ENCODE data around the gene PSENEN.

Gene PSENEN

GRCh38 chr19:35727053-35727955 lies 18.1 kb upstream of the PSENEN start:
- ATAC-seq: no peak
- no peak for TF ChIP-seq BACH2 (CRISPR knock-in tag; IDR thresholded peaks at IDR 0.05; ENCODE audit: borderline replicate concordance)
- no peak for TF ChIP-seq OSR1 (CRISPR knock-in tag; IDR thresholded peaks at IDR 0.05)
- TF ChIP-seq CSRNP3 (CRISPR knock-in tag; IDR thresholded peaks at IDR 0.05): no peak
- no peak for TF ChIP-seq PATZ1 (CRISPR knock-in tag; IDR thresholded peaks at IDR 0.05; ENCODE audit: borderline replicate concordance)
- TF ChIP-seq ESRRG (CRISPR knock-in tag; IDR thresholded peaks at IDR 0.05): no peak
- TF ChIP-seq ARNTL (CRISPR knock-in tag; IDR thresholded peaks at IDR 0.05; ENCODE audit: borderline replicate concordance, low read depth): no peak
- TF ChIP-seq ZFP30 (CRISPR knock-in tag; IDR thresholded peaks at IDR 0.05): no peak
- TF ChIP-seq ZNF8 (CRISPR knock-in tag; IDR thresholded peaks at IDR 0.05): no peak
- no peak for TF ChIP-seq TOX (CRISPR knock-in tag; IDR thresholded peaks at IDR 0.05; ENCODE audit: borderline replicate concordance)
- TF ChIP-seq TSHZ2 (CRISPR knock-in tag; IDR thresholded peaks at IDR 0.05): no peak
- TF ChIP-seq CSDC2 (CRISPR knock-in tag; IDR thresholded peaks at IDR 0.05): no peak
- TF ChIP-seq POU6F1 (CRISPR knock-in tag; IDR thresholded peaks at IDR 0.05; ENCODE audit: borderline replicate concordance, low read depth): no peak
- TF ChIP-seq ISL1 (CRISPR knock-in tag; IDR thresholded peaks at IDR 0.05): no peak
- TF ChIP-seq ZFP3 (CRISPR knock-in tag; IDR thresholded peaks at IDR 0.05): no peak
- no peak for TF ChIP-seq RARB (CRISPR knock-in tag; IDR thresholded peaks at IDR 0.05)
- TF ChIP-seq TCF4 (CRISPR knock-in tag; IDR thresholded peaks at IDR 0.05; ENCODE audit: borderline replicate concordance): no peak
- TF ChIP-seq ZNF70 (CRISPR knock-in tag; IDR thresholded peaks at IDR 0.05): no peak
- no peak for TF ChIP-seq ZNF565 (CRISPR knock-in tag; conservative IDR thresholded peaks at IDR 0.05; ENCODE audit: low read depth)
- TF ChIP-seq GLIS3 (CRISPR knock-in tag; IDR thresholded peaks at IDR 0.05): no peak

- ATAC-seq: no peak
- no peak for TF ChIP-seq TSHZ2 (CRISPR knock-in tag; IDR thresholded peaks at IDR 0.05)
- TF ChIP-seq SNAI2 (CRISPR knock-in tag; IDR thresholded peaks at IDR 0.05): no peak
- no peak for TF ChIP-seq ZFP30 (CRISPR knock-in tag; IDR thresholded peaks at IDR 0.05)
- TF ChIP-seq RARB (CRISPR knock-in tag; IDR thresholded peaks at IDR 0.05): no peak
- TF ChIP-seq ISL1 (CRISPR knock-in tag; IDR thresholded peaks at IDR 0.05): no peak
- TF ChIP-seq ZC3H10 (CRISPR knock-in tag; IDR thresholded peaks at IDR 0.05): no peak
- no peak for TF ChIP-seq BACH2 (CRISPR knock-in tag; IDR thresholded peaks at IDR 0.05; ENCODE audit: borderline replicate concordance)
- TF ChIP-seq ESRRG (CRISPR knock-in tag; IDR thresholded peaks at IDR 0.05): no peak
- TF ChIP-seq PPARA (CRISPR knock-in tag; IDR thresholded peaks at IDR 0.05; ENCODE audit: borderline replicate concordance): no peak
- TF ChIP-seq ZNF70 (CRISPR knock-in tag; IDR thresholded peaks at IDR 0.05): no peak
- TF ChIP-seq TOX (CRISPR knock-in tag; IDR thresholded peaks at IDR 0.05; ENCODE audit: borderline replicate concordance): no peak
- TF ChIP-seq CREB5 (CRISPR knock-in tag; IDR thresholded peaks at IDR 0.05; ENCODE audit: low read depth): no peak
- TF ChIP-seq CSRNP3 (CRISPR knock-in tag; IDR thresholded peaks at IDR 0.05): no peak
- TF ChIP-seq ZNF8 (CRISPR knock-in tag; IDR thresholded peaks at IDR 0.05): no peak
Measured at GRCh38 chr19:35727956-35728706, 17.3 kb upstream of the PSENEN start.

All from SK-N-SH treated with all-trans-retinoic acid at 6 μM for 48 hours (cell line).